Stimulated activated CD4-positive, alpha-beta T cell treated with anti-CD3 and anti-CD28 coated beads, Interleukin-4, amount 100 ng/mL, for 24 hours (primary cell): ENCODE results near the gene GPC5.

Source experiments
- DNase-seq: peaks from one replicate; pipeline ENCODE4 v3.0.0-alpha.2; 2020

Gene GPC5

DNA sequence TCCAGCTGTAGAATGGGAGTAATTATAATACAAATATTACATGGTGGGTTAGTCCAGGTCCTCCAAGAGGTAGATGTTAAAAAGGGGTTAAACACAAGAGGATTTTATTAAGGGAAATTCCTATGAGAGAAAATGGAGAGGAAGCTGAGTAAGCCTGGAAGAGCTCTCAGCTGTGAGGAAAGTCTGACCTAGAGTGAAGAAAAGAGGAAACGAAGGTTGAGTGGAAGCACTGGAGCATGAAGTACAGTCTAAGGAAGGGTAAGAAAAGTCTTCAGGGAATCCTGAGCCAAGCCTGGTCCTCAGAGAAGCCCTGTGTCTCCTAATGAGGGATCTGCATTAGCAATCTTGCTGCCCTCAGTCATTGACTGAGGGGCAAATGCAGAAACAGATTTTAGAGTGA, 506.2 kb downstream of the GPC5 start:
- DNase-seq = no peak

- no peak for DNase-seq
Measured at GRCh38 chr13:91907398-91907797, 509.0 kb downstream of the GPC5 start.

DNA sequence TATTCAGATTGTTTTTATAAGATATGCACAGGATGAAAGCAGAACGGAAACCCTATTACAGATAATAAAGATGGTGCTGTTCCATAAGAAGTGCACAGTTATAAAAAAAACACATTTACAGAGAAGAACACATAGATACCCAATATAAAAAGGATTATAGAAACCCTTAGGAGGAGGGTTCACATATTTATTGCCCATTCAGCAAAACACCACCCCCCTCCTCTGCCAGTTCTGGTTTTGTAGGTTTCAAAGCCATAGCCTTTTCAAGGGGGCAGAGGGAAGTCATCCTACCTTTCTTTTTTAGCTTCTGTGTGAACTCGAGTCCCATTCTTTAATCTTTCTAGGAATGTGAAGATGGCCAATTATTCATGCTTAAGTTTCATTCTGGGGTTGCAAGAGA, 511.2 kb downstream of the GPC5 start:
- DNase-seq = no peak

DNA sequence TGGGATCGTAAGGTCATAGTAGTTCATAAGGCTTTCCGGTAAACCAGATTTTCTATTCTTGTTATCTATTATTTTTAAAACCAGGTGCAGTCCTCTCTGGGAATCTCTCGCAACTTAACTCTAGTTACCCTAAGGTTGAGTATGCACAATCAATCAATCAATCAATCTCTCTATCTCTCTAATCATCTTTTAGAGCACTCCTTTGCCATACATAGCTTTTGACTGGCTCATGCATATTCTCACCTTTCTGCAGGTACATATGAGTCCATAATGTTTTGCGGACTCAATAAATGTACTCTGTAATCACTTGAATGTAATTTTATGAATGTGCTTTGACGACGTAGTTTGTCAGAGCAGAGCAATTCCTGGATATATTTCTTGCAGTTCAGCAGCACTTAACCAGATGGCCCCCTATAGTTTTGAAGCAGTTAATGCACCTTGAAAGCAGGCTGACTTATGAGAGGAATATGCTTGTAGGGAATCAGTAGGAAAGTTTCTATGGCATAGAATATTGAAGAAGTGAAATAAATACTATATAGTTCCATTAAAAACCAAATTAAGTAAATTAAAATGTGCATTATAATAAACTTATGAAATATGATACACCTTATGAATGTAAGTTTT, 524.7 kb downstream of the GPC5 start:
- no peak for DNase-seq

DNA sequence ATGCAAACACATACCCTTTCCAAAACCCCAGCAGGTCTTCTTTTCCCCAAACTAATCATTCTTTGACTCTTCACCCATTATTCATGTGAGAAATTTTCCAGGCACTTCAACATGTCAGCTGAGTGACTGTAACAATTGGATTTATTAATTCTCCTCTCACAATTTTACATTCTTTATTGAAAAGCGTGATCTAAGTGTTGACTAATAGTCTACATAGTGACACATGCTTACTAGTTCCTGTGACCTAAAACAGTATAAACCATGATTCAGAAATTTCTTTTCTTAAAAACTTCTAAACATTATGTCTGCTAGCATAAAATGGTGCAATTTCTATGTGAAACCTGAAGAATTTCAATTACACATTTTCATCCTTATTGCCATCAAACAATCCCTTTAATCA, 532.3 kb downstream of the GPC5 start:
- no peak for DNase-seq

DNA sequence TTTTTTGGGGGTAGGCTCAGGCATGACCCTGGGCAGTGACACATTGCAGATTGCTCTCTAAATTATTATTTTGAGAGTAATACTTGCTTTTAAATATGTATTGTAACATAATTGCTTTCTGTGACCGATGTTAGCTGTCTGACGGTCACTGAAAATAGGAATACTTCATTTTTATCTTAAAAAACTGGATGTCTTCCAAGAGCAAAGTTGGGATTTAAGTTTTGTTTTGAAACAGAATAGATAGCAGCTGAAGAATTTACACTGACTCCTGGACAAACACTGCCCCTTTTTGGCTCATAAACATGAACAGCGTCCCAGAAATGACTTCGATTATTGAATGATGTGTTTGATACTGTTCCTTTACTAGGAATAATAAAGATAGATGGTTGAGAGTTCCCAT, 535.9 kb downstream of the GPC5 start:
- DNase-seq = no peak

DNA sequence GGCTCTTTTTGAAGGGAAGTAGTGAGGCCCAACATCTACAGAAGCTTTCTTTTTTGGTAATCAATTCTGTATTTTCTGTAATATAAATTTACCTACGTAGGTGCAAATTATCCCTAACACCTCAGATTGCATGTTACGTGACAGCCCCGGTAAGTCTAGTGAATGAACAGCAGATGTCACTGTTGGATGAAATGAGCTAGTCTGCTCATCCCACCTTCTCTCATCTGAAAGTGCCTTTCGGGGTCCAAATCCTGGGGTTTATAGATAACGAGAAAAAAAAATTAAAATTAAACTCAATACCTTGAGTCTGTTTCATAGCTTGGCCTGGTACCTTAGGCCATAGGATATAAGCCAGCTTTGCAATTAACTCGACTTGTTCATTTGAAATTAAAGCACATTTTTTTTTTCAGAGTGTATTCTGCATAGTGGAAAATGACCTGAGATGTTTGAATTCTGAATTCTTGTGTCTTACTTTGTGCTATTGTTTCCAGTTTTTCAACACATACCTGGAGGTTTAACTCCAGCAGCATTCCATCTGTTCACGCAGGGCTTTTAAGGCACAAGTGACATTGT, 548.2 kb downstream of the GPC5 start:
- DNase-seq = no peak

- DNase-seq = no peak
Measured at GRCh38 chr13:91948736-91949135, 550.3 kb downstream of the GPC5 start.

- no peak for DNase-seq
Measured at GRCh38 chr13:91950803-91951202, 552.4 kb downstream of the GPC5 start.

GRCh38 chr13:91955546-91956355, 557.3 kb downstream of the GPC5 start:
- DNase-seq = no peak

GRCh38 chr13:91960947-91961346, 562.5 kb downstream of the GPC5 start:
- no peak for DNase-seq

- DNase-seq = no peak
Measured at GRCh38 chr13:91962946-91963345, 564.5 kb downstream of the GPC5 start.

DNA sequence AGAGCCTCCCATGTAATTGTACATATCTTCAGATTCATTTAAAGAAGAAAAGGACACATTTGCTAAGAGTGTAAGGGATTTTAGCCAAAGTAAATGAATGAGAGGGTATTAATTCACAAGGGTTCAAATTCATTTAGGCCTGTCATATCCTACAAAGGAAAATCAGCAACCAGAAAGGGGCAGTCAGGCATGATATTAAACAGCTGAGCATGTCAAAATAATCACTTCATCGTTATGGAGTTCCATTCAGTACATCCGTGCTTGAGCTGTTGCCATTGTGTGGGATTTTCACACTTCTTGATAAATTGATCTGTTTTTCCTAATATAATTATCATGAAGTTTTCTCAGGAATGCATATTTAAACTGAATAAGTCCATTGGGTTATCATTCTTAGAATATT, 567.1 kb downstream of the GPC5 start:
- no peak for DNase-seq

DNA sequence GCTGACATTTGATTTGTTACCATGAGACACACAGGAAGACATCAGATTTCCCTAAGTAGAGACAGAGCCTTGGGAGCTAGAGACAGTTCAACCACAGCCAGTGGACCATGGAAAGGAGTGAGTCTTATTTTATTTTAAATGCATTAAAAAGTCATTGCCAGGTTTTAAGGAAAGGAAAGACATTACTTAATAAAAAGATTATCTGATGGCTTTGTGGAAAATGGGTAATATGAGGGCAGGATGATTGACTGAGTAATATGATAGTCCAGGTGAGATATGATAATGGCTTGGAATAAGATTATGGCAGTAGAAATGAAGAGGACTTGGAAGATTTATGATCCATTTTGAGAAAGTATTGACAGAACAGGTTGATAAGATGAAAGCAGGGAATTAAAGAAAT, 580.1 kb downstream of the GPC5 start:
- no peak for DNase-seq

DNA sequence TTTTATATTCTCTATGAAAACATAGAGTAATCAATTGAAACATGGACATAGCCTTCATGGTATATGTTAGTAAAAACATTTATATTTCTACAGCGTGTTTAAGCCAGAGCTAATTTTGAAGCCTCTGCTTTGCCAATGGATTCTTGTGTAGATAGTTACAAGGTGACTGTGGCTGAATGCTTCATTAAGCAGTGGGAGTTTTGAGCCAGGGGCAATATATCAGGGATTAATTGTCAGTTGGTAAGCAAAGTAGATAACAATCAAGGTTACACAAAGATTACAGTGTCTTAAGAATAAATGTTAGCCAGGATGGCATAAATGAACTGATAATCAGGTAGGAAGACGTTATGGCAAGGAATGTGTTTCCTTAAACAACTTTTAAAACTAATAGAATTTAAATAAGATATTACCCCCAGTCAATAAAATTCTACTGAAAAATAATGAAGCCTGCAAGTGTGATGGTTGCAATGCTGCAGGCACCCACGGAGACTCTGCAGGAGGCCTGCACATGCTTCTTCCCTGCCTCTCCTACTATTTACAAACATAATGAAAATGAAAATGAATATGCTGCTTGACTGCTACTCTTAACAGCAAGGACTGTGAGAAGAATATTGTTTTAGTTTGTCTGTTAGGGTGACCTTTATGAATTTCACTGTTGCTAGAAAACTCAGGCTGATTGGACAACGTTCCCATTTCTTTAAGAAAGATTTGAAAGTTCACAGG, 588.5 kb downstream of the GPC5 start:
- DNase-seq = no peak

- DNase-seq = no peak
Measured at GRCh38 chr13:91988331-91988730, 589.9 kb downstream of the GPC5 start.

- no peak for DNase-seq
Measured at GRCh38 chr13:92012787-92013186, 614.4 kb downstream of the GPC5 start.

GRCh38 chr13:92017737-92018136, 619.3 kb downstream of the GPC5 start:
- no peak for DNase-seq

DNA sequence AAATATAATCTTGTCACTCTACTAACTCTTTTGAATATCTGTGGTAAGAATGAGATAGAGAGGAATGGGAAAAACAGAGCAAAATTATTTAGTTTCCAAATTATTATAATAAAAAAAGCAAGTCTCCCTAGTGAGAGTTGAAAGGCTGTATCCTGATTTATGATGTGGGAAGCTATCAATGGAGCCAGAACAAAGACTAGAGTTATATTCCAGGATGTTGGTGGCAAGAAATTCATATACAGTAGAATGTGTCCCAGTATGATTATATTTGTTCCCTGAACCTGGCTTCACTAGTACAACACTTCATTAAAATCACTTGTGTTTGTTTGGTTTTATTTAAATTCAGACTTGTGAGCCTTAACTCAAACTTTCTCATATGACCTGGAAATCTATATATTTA, 630.3 kb downstream of the GPC5 start:
- DNase-seq = no peak

GRCh38 chr13:92029641-92030040, 631.2 kb downstream of the GPC5 start:
- DNase-seq = no peak

- DNase-seq = no peak
Measured at GRCh38 chr13:92038905-92039304, 640.5 kb downstream of the GPC5 start.

DNA sequence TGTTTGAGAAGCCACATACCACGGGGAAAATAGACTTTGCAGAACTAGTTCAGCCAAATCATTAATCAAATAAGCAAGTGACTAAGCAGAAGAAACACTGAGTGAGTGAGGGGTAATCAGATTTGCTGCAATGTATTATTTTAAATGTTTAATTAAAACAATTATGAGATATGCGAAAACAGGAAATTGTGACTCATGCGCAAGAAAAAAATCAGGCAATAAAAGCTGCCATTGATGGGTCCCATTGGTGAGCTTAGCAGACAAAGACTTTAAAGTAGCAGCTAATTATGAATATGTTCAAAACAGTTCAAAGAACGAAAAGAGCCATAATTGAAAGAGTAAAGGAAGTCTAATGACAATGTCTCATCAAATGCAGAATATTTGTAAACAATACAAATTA, 644.1 kb downstream of the GPC5 start:
- no peak for DNase-seq

- DNase-seq = no peak
Measured at GRCh38 chr13:92044351-92044750, 645.9 kb downstream of the GPC5 start.

GRCh38 chr13:92054389-92054788, 656.0 kb downstream of the GPC5 start:
- DNase-seq = no peak
